GM10248 (cell line): Measurements from ENCODE around the gene IL32.

ENCODE experiments used
- CTCF ChIA-PET: fragments of 300-600 bp; sonication (Branson Sonifier 250); formaldehyde crosslinking; extraction: SDS; loops from one replicate; lab custom pipeline; 2021; ENCODE audit warnings: antibody characterized with exemption; lab: Yijun Ruan, JAX
- POLR2A ChIA-PET: fragments of 350-650 bp; sonication (Branson Sonifier 250); formaldehyde crosslinking; extraction: SDS; loops from one replicate; lab custom pipeline; 2020; ENCODE audit warnings: antibody characterized with exemption; lab: Yijun Ruan, JAX
- DNase-seq: peaks from one replicate; pipeline ENCODE4 v3.0.0; 2012; ENCODE audit errors: extremely low spot score
- CTCF ChIP-seq: IDR thresholded peaks from 2 replicates; pipeline ENCODE4 v1.5.1; 2012; ENCODE audit warnings: mild to moderate bottlenecking, low read depth; ENCODE audit errors: extremely low read depth, missing control alignments, control extremely low read depth

The IL32 gene

GRCh38 chr16:3035289-3035971, 30.0 kb upstream of the IL32 start:
- ChIA-PET CTCF (interaction anchor here (2.1 to 12.0 kb wide), 5 partner anchors 7 to 96 kb away, joined by 8 to 177 read pairs (median 95); partner anchors contain the start of genes HCFC1R1, MMP25, THOC6 and TNFRSF12A), POLR2A (no interaction called here)
- TF ChIP-seq CTCF: no peak
- no peak for DNase-seq

DNA sequence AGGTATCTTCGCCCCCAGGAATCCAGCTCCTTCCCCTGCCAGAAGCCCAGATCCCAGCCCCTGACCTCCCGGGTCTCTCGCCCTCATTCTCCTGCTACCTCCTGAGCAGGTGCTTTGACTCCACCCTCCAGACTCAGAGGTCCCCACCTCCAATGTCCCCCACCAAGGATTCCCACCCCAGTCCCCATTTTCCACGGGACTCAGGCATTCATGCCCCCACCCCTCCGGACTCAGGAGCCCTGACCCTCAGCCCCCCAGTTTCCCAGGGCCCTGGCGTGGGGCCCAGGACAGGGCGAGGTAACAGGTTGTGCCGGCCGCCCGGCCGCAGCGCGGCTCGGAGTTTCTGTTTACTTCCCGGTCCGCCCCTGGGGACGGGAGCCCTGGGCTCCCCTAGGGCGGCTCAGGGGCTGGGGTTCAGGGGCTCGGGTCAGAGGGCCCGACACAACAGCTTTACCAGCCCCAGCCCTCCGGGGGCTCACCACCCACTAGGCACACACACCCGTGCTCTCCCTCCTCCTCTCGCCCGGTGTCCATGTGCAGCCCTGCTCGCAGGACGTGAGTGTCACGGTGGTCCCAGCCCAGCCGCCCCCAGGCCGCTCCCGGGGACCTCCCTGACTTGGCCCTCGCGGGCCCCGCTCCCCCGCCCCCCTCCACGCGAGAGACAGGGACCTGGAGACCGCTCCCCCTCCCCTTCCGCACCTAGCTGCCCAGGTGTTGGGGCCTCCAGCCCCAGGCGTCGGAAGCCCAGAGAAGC, 29.3 kb upstream of the IL32 start:
- ChIA-PET CTCF (interaction anchor here (2.1 to 12.0 kb wide), 5 partner anchors 6 to 95 kb away, joined by 8 to 177 read pairs (median 95); partner anchors contain the start of genes HCFC1R1, MMP25, THOC6 and TNFRSF12A), POLR2A (no interaction called here)
- DNase-seq: no peak
- no peak for TF ChIP-seq CTCF

- TF ChIP-seq CTCF: no peak
- no peak for DNase-seq
- POLR2A ChIA-PET: no interaction called here
- CTCF ChIA-PET: interaction anchor here (9.5 to 12.0 kb wide), 3 partner anchors 5 to 94 kb away, joined by 75 to 177 read pairs (median 140); partner anchors contain the start of genes MMP25 and ZNF213
Measured at GRCh38 chr16:3036726-3037315, 28.6 kb upstream of the IL32 start, which contains the start of gene BICDL2. TSS of gene BICDL2 (minus strand) at chr16:3036944. CDS start at chr16:3035496, 1,448 bp downstream.

DNA sequence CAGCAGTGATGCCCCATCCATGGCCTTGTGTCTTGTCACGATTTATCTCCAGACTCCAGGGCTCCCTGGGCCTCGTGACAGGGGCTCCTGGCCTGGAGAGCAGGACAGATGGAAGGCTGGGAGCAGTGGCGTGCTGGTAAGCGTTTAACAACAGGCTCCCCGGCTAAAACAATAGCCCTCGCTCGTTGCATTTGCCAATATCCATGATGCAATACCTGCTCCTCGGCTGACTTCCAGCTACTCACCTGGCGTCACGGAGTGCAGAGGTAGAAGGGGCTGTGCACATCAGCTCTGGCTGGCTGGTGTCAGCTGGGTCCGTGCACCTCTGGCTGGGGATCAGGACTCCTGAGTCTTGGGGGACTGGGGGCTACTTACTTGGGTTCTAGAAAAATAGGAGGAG, 27.2 kb upstream of the IL32 start:
- no peak for DNase-seq
- CTCF ChIA-PET: interaction anchor here (0.9 to 8.9 kb wide), 6 partner anchors 7 to 91 kb away, joined by 3 to 140 read pairs (median 5); no protein-coding TSS in a partner anchor
- TF ChIP-seq CTCF: no peak
- POLR2A ChIA-PET: no interaction called here

GRCh38 chr16:3038896-3039295, 26.5 kb upstream of the IL32 start:
- POLR2A ChIA-PET: no interaction called here
- CTCF ChIA-PET: interaction anchor here (0.9 to 8.9 kb wide), 6 partner anchors 7 to 91 kb away, joined by 3 to 140 read pairs (median 5); no protein-coding TSS in a partner anchor
- TF ChIP-seq CTCF: no peak
- no peak for DNase-seq

DNA sequence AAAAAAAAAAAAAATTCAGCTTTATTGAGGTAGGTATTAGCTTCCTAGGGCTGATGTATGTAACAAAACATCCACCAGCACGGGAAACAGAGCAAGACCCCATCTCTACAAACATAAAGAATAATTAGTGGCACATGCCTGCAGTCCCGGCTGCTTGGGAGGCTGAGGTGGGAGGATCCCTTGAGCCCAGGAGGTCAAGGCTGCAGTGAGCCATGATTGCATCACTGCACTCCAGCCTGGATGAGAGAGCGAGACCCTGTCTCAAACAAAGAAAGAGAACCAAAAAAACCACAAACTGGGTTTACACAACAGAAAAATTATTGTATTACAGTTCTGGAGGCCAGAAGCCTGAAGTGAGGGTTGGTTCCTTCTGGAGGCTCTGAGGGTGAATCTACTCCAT, 23.1 kb upstream of the IL32 start:
- no peak for TF ChIP-seq CTCF
- ChIA-PET POLR2A (interaction anchor here (0.6 kb wide), 1 partner anchor 11 kb away, joined by 3 read pairs; no protein-coding TSS in a partner anchor), CTCF (interaction anchor here (0.8 to 8.9 kb wide), 3 partner anchors 11 to 23 kb away, joined by 3 to 140 read pairs (median 8); partner anchors contain the start of gene TNFRSF12A)
- no peak for DNase-seq
